ENCODE results near the gene IMPA2. TPM values are rescaled to one million over a fixed set of nuclear protein-coding genes. Genes with fewer than 3 reads are reported as not detected.

The IMPA2 gene
- total RNA-seq, 2 donors from 2014 or later, result 19.2 to 20.2 TPM

GRCh38 chr18:11996190-11996754 is 15.0 kb downstream of the IMPA2 start:
- Mint-ChIP-seq H3K9me3 (no peaks in the 10 kb centered on the region), H3K27ac (no peak overlapping the region), H3K36me3 (ENCODE audit: insufficient read depth in 2 of 2) (no peaks in the 10 kb centered on the region), H3K4me3 (no peak overlapping the region), H3K4me1 (ENCODE audit: low read depth) (peaks cover 11% of the 10 kb centered on the region), H3K27me3 (ENCODE audit: low read depth) (no peaks in the 10 kb centered on the region)
- ATAC-seq (replicated peaks in 1 of 2) (no peak), DNase-seq (no peak)

DNA sequence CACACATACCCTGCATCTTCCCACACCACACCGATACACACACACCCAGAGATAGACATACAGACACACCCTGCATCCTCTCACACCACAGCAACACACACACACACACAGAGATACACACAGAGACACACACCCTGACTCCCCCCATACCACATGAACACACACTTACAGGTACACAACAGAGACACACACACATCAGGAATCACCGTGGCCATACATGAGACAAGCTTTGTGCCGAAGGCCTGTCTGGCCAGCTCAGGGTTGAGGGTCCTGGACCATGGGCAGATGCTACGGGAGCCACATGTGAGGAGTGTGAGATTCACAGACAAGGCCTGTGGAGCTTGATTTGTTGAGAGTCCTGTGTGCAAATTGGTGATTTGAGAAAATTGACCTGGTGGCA is 15.6 kb downstream of the IMPA2 start:
- Mint-ChIP-seq H3K36me3 (ENCODE audit: insufficient read depth in 2 of 2) (no peaks in the 10 kb centered on the region), H3K27me3 (ENCODE audit: low read depth) (no peaks in the 10 kb centered on the region), H3K9me3 (no peaks in the 10 kb centered on the region), H3K4me3 (no peak overlapping the region), H3K4me1 (ENCODE audit: low read depth) (peaks cover 11% of the 10 kb centered on the region), H3K27ac (no peak overlapping the region)
- ATAC-seq (replicated peaks in 1 of 2) (no peak), DNase-seq (no peak)

DNA sequence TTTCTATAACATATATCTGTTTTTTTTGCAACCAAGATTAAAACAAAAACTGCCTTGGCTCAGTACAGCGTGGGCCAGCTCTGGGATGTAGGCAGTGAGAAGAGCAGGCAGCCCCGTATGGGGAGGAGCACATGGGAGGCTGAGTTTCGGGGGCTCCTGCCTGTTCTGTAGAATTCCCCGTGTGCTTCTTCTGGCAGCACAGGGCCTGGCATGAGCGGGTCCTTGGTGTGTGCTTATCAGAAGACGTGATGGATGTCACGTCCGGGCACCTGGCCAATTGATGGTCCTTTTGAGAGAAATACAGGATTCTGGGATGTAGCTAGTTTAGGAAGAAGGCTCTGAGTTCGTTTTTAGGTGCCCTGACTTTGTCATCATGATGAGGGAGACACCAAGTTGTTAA is 16.2 kb downstream of the IMPA2 start:
- no peaks in the 10 kb centered on the region for H3K27me3 Mint-ChIP-seq (ENCODE audit: low read depth)
- peaks cover 11% of the 10 kb centered on the region for H3K4me1 Mint-ChIP-seq (ENCODE audit: low read depth)
- no peak overlapping the region for H3K27ac Mint-ChIP-seq
- no peak for DNase-seq
- ATAC-seq (replicated peaks in 1 of 2), result no peak
- no peak overlapping the region for H3K4me3 Mint-ChIP-seq
- no peaks in the 10 kb centered on the region for H3K36me3 Mint-ChIP-seq (ENCODE audit: insufficient read depth in 2 of 2)
- H3K9me3 Mint-ChIP-seq, result no peaks in the 10 kb centered on the region

- DNase-seq, result no peak
- Mint-ChIP-seq H3K4me3 (no peak overlapping the region), H3K36me3 (ENCODE audit: insufficient read depth in 2 of 2) (no peaks in the 10 kb centered on the region), H3K4me1 (ENCODE audit: low read depth) (peaks cover 11% of the 10 kb centered on the region), H3K27ac (no peak overlapping the region), H3K27me3 (ENCODE audit: low read depth) (no peaks in the 10 kb centered on the region), H3K9me3 (no peaks in the 10 kb centered on the region)
- no peak for ATAC-seq (replicated peaks in 1 of 2)
Measured at GRCh38 chr18:11998193-11998592, 16.9 kb downstream of the IMPA2 start.

DNA sequence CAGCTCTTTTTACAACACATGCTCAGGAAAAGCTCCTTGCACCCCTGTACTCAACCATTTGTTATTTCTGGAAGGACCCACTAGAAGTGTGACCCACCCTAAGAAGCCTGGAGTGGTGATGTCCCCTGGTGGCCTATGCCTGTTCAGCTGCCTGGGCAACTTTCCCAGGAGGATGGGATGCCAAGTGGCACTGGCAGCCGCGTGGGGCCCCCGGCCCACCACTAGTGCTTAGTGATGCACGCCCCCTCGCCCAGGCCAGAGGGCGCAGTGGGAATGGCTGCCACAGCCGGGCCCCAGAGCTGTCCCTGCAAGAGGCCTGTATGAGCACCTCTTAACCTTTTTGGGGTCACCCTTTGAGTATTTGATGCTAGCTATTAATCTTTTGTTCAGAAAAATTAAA is 18.1 kb downstream of the IMPA2 start:
- DNase-seq, result no peak
- H3K27me3 Mint-ChIP-seq (ENCODE audit: low read depth), result no peaks in the 10 kb centered on the region
- no peaks in the 10 kb centered on the region for H3K9me3 Mint-ChIP-seq
- no peaks in the 10 kb centered on the region for H3K36me3 Mint-ChIP-seq (ENCODE audit: insufficient read depth in 2 of 2)
- no peak for ATAC-seq (replicated peaks in 1 of 2)
- no peak overlapping the region for H3K4me3 Mint-ChIP-seq
- H3K27ac Mint-ChIP-seq, result no peak overlapping the region
- H3K4me1 Mint-ChIP-seq (ENCODE audit: low read depth), result peaks cover 11% of the 10 kb centered on the region

- Mint-ChIP-seq H3K27ac (no peak overlapping the region), H3K36me3 (ENCODE audit: insufficient read depth in 2 of 2) (no peaks in the 10 kb centered on the region), H3K9me3 (no peaks in the 10 kb centered on the region), H3K4me3 (no peak overlapping the region), H3K27me3 (ENCODE audit: low read depth) (no peaks in the 10 kb centered on the region), H3K4me1 (ENCODE audit: low read depth) (peaks cover 10% of the 10 kb centered on the region)
- DNase-seq, result no peak
- ATAC-seq (replicated peaks in 1 of 2), result no peak
Measured at GRCh38 chr18:12000072-12000659, 18.9 kb downstream of the IMPA2 start.

DNA sequence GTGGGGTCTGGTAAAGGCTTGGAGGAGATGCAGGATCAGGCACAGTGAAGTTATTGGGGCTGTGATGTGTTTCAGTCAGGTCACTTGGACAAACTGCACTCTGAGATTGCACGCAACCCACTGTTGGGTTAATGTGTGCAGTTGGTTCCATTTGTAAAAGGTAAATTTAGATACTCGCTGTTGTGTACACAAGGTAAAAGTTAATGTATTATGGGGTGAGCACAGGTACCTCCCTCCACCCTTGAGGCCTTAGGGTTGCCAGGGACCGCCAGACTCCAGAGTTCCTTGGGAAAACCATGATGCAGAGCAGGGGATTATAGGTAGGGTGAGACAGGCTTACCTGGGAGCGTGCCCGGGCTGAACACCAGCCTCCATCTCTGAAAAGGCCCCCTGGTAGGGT is 20.1 kb downstream of the IMPA2 start:
- no peaks in the 10 kb centered on the region for H3K27me3 Mint-ChIP-seq (ENCODE audit: low read depth)
- H3K9me3 Mint-ChIP-seq, result no peaks in the 10 kb centered on the region
- H3K4me1 Mint-ChIP-seq (ENCODE audit: low read depth), result no peaks in the 10 kb centered on the region
- H3K27ac Mint-ChIP-seq, result no peak overlapping the region
- H3K4me3 Mint-ChIP-seq, result no peak overlapping the region
- H3K36me3 Mint-ChIP-seq (ENCODE audit: insufficient read depth in 2 of 2), result no peaks in the 10 kb centered on the region
- no peak for ATAC-seq (replicated peaks in 1 of 2)
- DNase-seq, result no peak

- no peaks in the 10 kb centered on the region for H3K27me3 Mint-ChIP-seq (ENCODE audit: low read depth)
- no peaks in the 10 kb centered on the region for H3K4me1 Mint-ChIP-seq (ENCODE audit: low read depth)
- no peak overlapping the region for H3K27ac Mint-ChIP-seq
- H3K9me3 Mint-ChIP-seq, result no peaks in the 10 kb centered on the region
- H3K36me3 Mint-ChIP-seq (ENCODE audit: insufficient read depth in 2 of 2), result no peaks in the 10 kb centered on the region
- no peak overlapping the region for H3K4me3 Mint-ChIP-seq
- ATAC-seq (replicated peaks in 1 of 2) (no peak), DNase-seq (no peak)
Measured at GRCh38 chr18:12003894-12004293, 22.6 kb downstream of the IMPA2 start.

GRCh38 chr18:12005538-12006487 is 24.5 kb downstream of the IMPA2 start:
- H3K4me1 Mint-ChIP-seq (ENCODE audit: low read depth), result no peaks in the 10 kb centered on the region
- DNase-seq (no peak), ATAC-seq (replicated peaks in 1 of 2) (peak; percentile 46 to 50)
- no peak overlapping the region for H3K27ac Mint-ChIP-seq
- H3K9me3 Mint-ChIP-seq, result no peaks in the 10 kb centered on the region
- H3K36me3 Mint-ChIP-seq (ENCODE audit: insufficient read depth in 2 of 2), result no peaks in the 10 kb centered on the region
- no peaks in the 10 kb centered on the region for H3K27me3 Mint-ChIP-seq (ENCODE audit: low read depth)
- H3K4me3 Mint-ChIP-seq, result no peak overlapping the region

DNA sequence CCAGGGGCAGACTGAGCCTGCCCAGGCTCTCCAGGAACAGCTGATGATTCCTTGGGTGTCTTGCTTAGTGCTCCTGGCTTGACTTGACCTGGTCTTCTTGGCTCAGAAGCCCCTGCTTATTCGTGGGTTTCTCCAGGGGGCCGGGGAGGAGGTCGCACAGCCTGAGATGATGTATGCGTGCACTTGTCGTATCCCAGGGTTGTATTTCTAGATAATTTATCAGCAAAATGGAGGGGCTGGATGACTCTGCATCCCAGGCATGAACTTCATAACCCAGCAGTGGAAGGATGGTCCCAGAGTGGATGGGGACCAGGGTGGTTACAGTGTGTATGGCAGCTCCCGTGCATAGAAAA is 25.2 kb downstream of the IMPA2 start:
- H3K4me1 Mint-ChIP-seq (ENCODE audit: low read depth), result no peaks in the 10 kb centered on the region
- H3K36me3 Mint-ChIP-seq (ENCODE audit: insufficient read depth in 2 of 2), result no peaks in the 10 kb centered on the region
- no peak overlapping the region for H3K27ac Mint-ChIP-seq
- DNase-seq (no peak), ATAC-seq (replicated peaks in 1 of 2) (no peak)
- H3K9me3 Mint-ChIP-seq, result no peaks in the 10 kb centered on the region
- no peaks in the 10 kb centered on the region for H3K27me3 Mint-ChIP-seq (ENCODE audit: low read depth)
- H3K4me3 Mint-ChIP-seq, result no peak overlapping the region

GRCh38 chr18:12007063-12007462 is 25.8 kb downstream of the IMPA2 start:
- Mint-ChIP-seq H3K4me3 (no peak overlapping the region), H3K4me1 (ENCODE audit: low read depth) (no peaks in the 10 kb centered on the region), H3K9me3 (no peaks in the 10 kb centered on the region), H3K36me3 (ENCODE audit: insufficient read depth in 2 of 2) (no peaks in the 10 kb centered on the region), H3K27ac (no peak overlapping the region), H3K27me3 (ENCODE audit: low read depth) (no peaks in the 10 kb centered on the region)
- no peak for ATAC-seq (replicated peaks in 1 of 2)
- DNase-seq, result no peak

- H3K27me3 Mint-ChIP-seq (ENCODE audit: low read depth), result no peaks in the 10 kb centered on the region
- H3K36me3 Mint-ChIP-seq (ENCODE audit: insufficient read depth in 2 of 2), result no peaks in the 10 kb centered on the region
- H3K9me3 Mint-ChIP-seq, result no peaks in the 10 kb centered on the region
- DNase-seq (no peak), ATAC-seq (replicated peaks in 1 of 2) (no peak)
- H3K4me1 Mint-ChIP-seq (ENCODE audit: low read depth), result no peaks in the 10 kb centered on the region
- no peak overlapping the region for H3K4me3 Mint-ChIP-seq
- no peak overlapping the region for H3K27ac Mint-ChIP-seq
Measured at GRCh38 chr18:12008181-12008767, 27.0 kb downstream of the IMPA2 start.

- Mint-ChIP-seq H3K4me1 (ENCODE audit: low read depth) (no peaks in the 10 kb centered on the region), H3K36me3 (ENCODE audit: insufficient read depth in 2 of 2) (no peaks in the 10 kb centered on the region), H3K27me3 (ENCODE audit: low read depth) (no peaks in the 10 kb centered on the region), H3K27ac (no peak overlapping the region), H3K4me3 (no peak overlapping the region), H3K9me3 (no peaks in the 10 kb centered on the region)
- ATAC-seq (replicated peaks in 1 of 2) (no peak), DNase-seq (no peak)
Measured at GRCh38 chr18:12008842-12009580, 27.7 kb downstream of the IMPA2 start.
